Stimulated activated CD4-positive, alpha-beta T cell treated with anti-CD3 and anti-CD28 coated beads, Interleukin-12 subunit alpha, Interleukin-12 subunit beta, amount 100 ng/mL, for 24 hours (primary cell): ENCODE data around the gene LRRC30.
"Not testable (repeated sequence)": the region's sequence is repeated elsewhere in the genome, so short reads cannot be mapped to it uniquely, and the experiment has no call there.

Source experiments
- DNase-seq, 2 experiments: peaks; one replicate each; pipeline ENCODE4 v3.0.0-alpha.2; 2020; ENCODE audit warnings: low read depth in 2 of 2

The LRRC30 gene

DNA sequence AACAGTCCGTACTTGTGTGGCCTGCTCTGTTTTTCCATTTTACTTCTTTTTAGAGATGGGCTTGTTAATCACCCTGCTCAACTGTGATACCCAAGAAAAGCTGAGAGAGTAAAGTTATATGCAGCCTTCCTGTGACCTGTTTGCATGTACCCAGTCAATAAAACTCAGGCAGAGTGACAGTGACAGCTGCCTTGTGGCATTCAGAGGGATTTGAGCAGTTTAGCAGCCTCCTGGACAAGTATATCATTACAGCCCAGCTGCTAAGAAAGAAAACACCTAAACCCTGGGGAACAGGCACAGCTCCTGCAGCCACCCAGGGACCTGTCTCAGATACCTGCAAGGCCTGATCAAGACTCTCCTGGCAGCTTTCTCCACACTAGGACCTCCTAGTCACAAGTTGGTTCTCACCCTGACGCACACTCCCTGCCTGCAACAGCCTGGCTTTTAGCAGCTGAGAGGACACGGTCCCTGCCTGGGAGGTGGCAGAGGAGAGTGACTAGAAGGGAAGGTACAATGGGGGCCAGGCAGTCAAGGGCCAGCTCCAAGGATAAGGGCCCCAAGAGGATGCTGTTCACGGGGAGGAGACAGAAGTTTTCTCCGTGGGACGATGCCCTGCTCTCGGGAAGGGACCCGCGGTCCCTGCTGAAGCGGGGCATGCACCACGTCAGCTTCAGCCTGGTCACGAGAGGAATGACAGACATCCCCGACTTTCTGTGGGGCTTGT is at the start of gene LRRC30:
LRRC30 (plus strand) TSS at position 464 of the 724 bp plus-strand sequence; CDS start at position 514, 50 bp downstream.
- DNase-seq = no peak

DNA sequence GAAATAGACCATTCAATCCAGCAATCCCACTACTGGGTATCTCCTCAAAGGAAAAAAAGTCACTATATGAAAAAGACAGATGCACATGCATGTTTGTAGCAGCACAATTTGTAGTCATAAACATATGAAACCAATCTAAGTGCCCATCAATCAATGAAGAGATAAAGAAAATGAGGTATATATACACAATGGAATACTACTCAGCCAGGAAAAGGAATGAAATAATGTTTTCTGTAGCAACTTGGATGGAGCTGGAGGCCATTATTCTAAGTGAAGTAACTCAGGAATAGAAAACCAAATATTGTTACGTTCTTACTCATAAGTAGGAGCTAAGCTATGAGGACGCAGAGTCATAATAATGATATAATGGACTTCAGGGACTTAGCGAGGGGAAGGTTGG is 45.2 kb upstream of the LRRC30 start:
- DNase-seq = no peak

DNA sequence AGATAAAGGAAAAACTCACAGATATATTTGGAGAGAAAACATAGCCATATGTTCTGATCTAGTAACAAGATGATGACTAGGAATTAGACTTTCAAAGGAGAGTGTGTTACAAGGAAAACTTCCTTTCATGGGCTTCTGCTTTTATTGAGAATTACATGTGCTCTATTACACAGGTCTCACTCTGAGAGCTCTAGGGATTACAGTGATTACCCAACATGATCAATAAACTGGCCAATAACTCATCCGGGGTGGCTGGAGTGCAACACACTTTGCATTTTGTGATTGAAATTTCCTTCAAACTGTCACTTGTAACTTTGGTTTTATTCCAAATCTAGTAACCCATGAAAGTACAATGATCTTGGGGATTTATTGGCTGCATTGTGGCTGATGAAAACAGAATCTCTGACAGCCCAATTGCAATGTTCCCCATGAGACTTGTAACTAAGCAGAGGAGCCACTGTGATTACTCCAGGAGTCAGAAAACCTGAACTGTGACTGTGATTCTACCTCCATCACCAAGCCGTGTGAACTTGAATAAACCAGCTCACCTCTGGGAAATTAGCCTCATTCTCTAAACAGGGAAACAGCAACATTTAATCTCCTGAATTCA is 40.2 kb upstream of the LRRC30 start:
- DNase-seq = no peak

DNA sequence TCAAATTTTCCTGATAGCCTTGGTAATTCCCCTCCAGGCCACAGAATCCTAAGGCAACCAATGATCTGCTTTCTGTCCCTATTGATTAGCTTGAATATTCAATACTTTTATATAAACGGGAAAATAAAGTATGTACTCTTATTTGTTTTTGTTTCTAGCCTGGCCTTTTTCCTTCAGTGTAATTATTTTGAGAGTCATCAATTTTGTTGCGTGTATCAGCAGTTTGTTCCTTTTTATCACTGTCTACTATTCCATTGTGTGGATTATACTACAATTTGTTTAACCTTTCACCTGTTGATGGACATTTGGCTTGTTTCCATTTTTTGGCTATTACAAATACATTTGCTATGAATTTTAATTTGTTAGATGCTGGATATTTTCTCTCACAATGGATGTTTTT is 39.2 kb upstream of the LRRC30 start:
- DNase-seq = no peak

DNA sequence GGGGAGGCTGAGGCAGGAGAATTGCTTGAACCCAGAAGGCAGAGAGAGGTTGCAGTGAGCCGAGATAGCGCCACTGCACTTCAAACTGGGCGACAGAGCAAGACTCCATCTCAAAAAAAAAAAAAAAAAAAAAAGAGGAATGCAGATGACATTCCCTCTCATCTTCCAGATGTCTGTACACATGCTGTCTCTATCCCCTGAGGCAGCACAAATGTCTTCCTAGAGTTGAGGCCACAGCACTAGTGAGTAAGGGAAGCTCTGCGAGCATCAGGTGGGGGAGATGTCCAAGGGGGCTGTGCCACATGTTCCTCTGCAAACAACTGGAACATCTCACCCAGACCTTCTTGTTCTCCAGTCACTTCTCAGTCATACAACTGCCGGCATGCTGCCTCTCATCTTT is 35.6 kb upstream of the LRRC30 start:
- DNase-seq = no peak

DNA sequence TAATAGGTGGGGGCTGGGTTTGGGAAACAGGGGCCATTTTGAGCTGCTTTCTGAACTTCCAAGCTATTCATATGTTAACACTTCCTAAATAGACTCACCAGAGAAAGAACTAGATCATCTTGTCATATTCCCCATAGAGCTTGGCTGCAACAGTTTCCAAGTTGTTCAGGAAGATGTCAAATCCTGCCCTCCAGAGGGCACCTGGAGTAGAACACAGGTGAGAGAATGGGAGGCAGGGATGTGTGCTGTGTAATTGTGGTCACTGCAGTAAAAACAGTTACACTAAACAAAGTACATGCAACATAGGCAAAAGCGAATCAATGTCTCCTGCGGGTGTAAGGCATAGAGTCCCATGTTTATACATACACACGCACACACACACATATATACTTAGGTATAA is 34.5 kb upstream of the LRRC30 start:
- DNase-seq = no peak

DNA sequence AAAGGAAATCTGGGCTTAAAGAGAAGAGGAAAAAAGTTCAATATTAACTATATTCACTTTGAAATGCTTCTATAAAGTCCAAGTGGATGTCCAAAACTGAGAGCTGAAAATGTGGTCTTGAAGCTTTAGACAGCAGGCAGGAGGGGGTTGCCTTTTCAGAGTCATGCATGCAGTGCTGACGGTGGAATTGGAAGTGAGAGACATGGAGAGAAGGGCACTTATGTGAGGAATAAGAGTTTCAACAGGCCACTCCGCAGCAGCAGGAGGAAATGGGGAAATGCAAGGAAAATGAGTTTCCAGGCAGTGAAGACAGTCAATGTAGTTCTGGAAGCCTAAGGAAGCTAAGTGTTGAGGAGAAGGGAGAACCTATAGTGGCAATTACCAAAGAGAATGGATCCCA is 33.0 kb upstream of the LRRC30 start:
- no peak for DNase-seq

DNA sequence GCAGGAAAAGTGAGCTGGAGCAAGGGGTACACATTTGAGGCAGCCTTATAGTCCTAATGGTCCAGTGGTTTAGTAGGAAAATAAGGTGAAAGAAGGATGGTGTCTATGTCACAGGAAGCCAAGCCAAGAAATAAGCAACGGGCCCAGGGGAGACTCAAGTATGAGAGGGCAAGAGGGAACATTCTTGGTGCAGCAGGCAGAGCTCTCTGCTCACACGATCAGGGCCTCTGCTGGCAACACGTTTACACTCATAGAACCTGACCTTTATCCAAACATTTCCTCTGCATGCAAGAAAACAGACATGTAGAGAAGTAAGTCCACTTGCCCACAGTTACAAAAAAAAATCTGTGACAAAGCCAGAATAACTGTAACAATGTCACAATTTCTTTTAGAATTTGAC is 32.6 kb upstream of the LRRC30 start:
- no peak for DNase-seq

DNA sequence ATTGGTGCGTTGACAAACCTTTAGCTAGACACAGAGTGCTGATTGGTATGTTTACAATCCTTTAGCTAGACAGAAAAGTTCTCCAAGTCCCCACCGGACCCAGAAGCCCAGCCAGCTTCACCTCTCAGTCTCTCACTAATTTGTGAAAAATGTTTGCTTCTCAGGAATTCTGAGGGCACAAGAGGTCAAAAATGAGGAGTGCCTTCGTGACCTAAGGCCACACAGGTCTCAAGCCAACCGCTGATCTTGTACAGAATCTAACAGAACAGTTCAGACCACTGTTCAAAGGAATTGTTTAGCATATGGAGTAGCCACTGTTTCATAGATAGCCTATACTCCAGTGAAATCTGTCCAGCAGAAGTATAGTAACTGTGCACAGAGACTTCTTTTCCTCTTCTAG is 29.8 kb upstream of the LRRC30 start:
- no peak for DNase-seq

DNA sequence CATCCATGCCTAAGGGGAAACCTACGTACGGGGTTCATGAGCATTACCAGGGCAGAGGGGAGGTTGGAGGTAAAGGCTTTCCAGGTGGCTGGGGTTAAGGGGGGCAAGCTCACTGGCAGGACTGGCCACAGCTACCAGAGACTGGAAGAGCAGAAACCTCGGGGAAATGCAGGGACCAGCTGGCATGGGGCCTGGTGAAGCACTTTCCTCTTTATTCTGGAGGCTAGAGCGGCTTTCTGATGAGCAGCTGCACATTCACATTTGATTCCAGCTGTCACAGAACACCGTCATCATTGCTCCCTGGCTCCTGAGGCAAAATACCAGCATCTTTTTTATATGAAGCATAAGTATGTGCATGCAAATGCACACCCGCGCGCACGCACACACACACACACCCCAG is 28.7 kb upstream of the LRRC30 start:
- no peak for DNase-seq

DNA sequence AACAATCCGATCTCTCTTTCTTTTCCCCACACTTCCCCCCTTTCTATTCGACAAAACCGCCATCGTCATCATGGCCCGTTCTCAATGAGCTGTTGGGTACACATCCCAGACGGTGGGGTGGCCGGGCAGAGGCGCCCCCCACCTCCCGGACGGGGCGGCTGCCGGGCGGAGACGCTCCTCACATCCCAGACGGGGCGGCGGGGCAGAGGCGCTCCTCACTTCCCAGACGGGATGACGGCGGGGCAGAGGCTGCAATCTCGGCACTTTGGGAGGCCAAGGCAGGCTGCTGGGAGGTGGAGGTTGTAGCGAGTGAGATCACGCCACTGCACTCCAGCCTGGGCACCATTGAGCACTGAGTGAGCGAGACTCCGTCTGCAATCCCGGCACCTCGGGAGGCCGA is 27.3 kb upstream of the LRRC30 start:
- DNase-seq = not testable (repeated sequence)

DNA sequence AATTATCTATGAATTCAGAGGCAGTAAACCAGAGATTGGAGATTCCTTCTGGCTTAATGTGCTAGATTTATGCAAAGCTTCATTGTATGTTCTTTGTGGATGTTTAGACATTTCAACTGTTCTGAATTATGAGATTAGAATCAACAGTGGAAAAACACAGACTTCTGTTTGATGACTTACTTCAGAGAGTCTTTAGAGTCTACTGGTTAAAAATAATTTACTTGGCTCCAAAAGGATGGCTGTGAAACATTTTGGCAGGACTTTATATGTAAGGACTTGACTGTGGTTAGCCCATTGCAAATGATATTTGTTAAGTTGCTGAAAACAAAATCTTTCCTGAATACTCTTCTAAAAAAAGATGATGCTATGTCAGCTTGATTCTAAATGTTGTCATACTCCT is 25.5 kb upstream of the LRRC30 start:
- no peak for DNase-seq

DNA sequence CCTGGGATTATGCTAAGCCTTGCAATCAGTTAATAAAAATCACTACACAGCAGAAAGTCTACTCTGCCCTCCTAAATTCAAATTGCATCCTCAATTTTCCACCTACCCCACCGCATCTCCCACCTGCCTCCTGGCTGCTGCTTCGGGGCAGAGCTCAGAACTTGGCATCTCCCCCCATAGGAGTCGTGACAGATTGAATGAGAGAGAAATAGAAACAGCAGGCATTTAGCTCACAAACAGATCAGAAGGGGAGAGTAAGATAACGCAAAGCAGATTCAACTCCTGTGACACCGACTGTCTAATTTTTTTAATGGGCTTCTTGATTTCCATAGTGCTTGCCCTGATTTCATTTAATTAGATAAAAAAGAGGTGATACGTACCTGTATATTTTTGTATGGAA is 24.7 kb upstream of the LRRC30 start:
- DNase-seq = no peak

DNA sequence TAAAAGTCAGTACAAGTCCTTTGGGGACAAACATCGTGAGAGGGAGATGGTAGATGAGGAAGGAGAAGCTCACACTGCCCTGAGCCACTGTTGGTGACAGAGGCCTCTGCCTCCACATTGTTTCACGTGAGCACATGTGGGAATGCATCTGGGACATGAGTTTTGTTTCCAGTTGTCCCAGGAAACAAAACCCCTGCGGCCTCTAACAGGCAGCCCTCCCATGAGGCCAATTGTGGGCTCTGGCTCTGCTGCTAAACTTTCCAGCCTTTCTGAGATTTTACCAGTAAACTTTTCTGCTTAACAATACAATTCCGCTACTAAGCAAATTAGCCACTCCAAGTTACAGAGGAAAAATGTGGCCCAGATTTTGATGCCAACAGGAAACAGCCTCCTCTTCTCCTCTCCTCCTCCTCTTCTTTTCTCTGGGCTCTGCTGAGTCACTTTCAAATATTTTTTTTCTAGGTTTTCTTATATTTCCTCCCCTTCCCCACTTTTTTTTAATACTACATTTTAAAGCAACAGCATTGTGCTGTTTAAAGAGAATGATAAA is 23.4 kb upstream of the LRRC30 start:
- no peak for DNase-seq

DNA sequence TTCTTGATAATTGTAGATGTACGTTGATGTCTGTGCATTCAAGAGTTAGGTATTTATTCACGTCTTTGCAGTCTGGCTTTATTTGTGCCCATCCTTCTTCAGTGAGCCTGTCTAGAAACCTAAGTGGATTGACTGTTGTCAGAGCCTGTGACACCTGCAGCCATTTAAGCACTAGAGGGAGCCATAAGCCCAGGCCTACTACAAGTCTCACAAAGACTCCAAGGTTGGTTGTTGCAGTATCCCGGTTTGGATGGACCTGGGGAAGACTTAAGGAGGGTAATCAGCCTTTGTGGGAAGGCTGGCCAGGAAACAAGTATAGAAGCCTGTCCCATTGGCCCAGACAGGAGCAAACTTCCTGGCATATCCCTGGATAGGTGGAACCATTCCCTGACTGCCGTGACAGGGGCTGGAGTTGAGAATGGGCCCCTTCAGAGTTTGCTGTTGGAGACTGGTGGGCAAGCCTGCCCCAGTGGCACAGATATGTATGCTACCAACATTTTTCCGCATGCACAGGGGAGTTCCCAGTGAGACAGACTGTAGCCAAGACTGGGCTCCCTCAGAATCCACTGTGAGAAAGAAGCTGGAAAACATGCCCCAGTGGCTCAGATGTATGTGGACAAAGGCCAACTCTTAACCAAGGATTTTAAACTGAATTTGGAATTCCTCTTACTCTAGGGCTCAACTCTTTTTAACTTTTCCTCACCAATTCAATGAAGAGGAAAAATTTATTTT is 9.3 kb upstream of the LRRC30 start:
- no peak for DNase-seq

DNA sequence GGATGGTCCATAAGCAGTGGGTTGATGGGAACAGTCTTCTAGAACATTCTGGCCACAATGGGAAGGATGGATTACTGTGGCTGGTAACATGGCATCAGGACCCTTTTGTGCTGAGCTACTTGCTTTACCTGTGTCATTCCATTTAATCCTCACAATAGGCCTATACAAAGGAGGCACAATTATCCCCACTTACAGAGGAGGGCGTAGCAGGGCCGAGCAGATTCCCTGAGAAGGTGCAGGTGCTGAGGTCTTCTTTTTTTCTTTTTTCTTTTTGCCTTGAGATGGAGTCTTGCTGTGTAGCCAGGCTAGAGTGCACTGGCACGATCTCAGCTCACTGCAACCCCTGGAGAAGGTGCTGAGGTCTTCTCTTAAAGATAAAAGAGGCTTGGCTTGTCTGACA is 6.7 kb upstream of the LRRC30 start:
- DNase-seq = no peak

DNA sequence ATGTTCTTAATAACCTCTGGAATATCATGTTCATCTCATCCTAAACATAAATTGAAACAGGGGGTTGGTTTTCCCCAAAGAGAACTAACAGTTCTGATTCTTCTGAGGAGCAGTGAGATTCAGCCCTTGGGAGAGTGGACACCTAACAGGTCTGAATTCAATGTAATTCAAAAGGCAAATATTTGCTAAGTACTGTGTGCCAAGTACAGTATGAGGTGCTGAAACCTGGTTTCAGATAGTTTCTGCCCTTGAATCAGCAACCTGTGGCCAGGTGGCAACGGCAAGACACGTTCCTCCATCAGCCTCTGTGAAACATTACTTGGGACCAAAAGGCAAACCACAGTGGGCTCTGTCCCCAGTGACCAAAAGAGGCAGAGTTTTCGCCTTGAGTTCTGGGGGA is 1.3 kb downstream of the LRRC30 start:
- no peak for DNase-seq

DNA sequence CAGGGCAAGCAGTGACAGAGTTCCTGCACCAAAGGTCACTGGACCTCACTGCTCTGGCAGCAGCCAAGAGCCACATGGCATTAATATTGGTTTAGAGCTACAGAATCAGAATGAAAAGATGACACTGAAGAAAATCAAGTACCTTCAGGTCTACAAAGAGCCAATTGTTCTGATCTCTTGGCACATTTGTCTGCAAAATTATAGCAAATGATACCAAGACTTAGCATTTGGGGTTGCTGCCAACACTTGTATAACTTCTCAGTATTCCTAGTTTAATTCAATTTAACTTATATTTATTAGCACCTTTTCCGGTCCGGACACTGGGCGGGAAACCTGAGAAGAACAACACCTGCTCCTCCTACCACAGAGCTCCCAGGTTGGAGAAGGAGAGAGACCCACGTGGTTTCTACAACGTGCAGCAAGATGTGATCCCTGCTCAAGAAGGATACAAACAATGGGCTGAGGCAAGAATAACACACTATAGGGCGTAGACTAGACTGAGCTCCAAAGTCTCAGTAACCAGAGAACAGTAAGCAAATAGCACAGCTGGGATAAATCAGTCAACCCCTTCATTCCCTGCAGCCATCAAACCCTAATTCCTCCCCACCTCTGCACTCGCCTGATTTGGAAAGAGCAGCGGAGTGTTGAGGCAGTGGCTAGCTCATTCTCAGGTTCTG is 2.4 kb downstream of the LRRC30 start:
- no peak for DNase-seq

DNA sequence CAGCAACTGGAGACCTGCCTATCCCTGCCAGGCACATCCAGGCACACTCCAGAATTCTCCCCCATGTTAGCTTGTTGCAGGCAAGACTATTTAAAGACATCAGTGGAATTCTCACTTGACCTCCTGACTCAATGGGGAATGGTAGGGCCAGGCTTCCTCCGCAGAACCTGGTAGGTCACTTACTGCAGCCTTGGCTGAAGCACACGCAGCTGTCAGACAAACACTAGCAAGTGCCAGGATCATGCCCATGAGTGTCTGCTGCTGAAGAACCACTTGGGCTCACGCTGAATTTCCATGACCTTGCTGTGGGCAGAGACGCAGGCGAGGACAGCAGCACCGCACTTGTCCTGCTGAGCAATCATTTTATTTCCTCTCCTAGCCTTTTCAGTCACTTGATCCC is 3.2 kb downstream of the LRRC30 start:
- DNase-seq = no peak

DNA sequence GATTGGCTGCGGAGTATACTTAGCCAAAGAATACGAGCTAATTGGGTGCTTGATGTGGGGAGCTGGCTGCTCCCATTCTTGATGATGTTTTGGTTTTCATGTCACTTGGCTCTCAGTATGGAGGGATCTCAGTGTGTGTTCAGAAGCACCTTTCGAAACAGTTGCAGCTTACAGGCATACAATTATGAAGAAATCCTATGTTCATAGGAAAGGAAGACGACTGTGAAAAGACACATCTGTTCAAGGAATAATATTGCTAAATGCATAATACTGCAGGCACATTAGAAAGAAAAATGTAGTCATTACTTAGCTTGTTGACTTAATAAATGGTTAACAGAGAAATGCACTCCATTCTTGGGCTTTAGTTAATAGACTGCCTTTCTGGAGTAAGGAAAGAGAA is 4.1 kb downstream of the LRRC30 start:
- no peak for DNase-seq

DNA sequence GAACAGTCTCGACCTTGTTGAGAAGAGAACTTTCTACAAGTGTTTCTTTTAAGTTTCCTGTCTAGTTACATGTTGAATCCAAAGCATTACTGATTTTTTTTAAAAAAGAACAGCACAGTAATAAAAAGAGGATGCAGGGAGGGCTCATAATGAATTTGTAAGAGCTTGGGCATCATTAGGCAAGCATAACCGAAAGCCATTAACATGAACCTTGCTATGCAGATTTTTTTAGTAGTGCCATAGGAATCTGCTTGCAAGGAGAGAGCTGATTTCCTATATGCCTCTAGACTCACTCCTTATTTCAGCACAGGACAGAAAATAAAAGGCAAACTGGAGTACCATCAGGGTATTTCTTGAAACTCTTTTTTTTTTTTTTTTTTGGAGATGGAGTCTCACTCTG is 5.2 kb downstream of the LRRC30 start:
- no peak for DNase-seq

DNA sequence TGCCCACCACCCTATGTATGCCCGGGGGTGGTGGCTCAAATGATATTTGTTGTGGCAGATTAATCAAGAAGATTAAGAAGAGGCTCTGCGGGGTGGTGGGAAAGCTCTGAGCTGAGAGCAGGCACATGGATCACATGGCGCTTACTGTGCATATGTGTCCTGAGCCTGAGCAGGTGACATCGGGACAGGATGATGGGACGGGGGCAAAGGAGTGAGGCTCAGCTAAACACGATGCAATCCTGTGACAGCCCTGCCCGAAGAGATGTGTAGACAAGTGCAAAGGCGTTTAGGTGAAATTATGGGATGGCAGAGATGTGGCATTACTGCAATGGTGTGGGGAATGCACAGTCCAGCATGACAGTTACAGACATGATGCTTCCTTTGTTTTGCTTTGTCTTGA is 6.0 kb downstream of the LRRC30 start:
- no peak for DNase-seq
